ENCODE measurements around the gene MVB12B. TPM values are rescaled to one million over a fixed set of nuclear protein-coding genes. Genes with fewer than 3 reads are reported as not detected.

Gene MVB12B
- total and polyA plus RNA-seq, 2 of the 13 experiments (the other 11 are each of a cell fraction or from before 2014, with no cell fraction given) = 12.1 to 30.1 TPM

GRCh38 chr9:126334721-126335621, 8.3 kb downstream of the MVB12B start (continued):
- TF ChIP-seq ZNF749 (CRISPR knock-in tag; IDR thresholded peaks at IDR 0.05; ENCODE audit: borderline replicate concordance) (peak; percentile 59; the same call in 1 of the 2 replicates), TFDP1 (CRISPR knock-in tag; IDR thresholded peaks at IDR 0.05; ENCODE audit: borderline replicate concordance) (peak; percentile 25; the same call in 1 of the 2 replicates), TBP (CRISPR knock-in tag; IDR thresholded peaks at IDR 0.05) (no peak), PAXIP1 (CRISPR knock-in tag; conservative IDR thresholded peaks at IDR 0.05) (peak; percentile 91), ZBTB46 (CRISPR knock-in tag; IDR thresholded peaks at IDR 0.05; ENCODE audit: borderline replicate concordance) (no peak; the same call in 1 of the 2 replicates), MYPOP (CRISPR knock-in tag; IDR thresholded peaks at IDR 0.05) (peak; percentile 29; the same call in 1 of the 2 replicates), AHDC1 (CRISPR knock-in tag; IDR thresholded peaks at IDR 0.05; ENCODE audit: borderline replicate concordance) (peak; percentile 77; the same call in 1 of the 2 replicates), KAT8 (CRISPR knock-in tag; IDR thresholded peaks at IDR 0.05) (peak; percentile 74), CHCHD3 (CRISPR knock-in tag; IDR thresholded peaks at IDR 0.05) (no peak), MXD4 (CRISPR knock-in tag; IDR thresholded peaks at IDR 0.05) (0 out of 2 replicates have a peak, but pooled peaks have one; percentile 19), ATF4 (CRISPR knock-in tag; IDR thresholded peaks at IDR 0.05) (peak in 1 of 2 experiments; percentile 44; a peak in 2 of 4 replicates)
